GM21526 (cell line): Measurements from ENCODE around the gene HOXC5.
"Not testable (repeated sequence)": the region's sequence is repeated elsewhere in the genome, so short reads cannot be mapped to it uniquely, and the experiment has no call there.

Source experiments
- ATAC-seq: cut with Tn5 transposase; IDR thresholded peaks from one replicate; pipeline ENCODE4 v1.9.1; 2021; ENCODE audit warnings: moderate library complexity; ENCODE audit not compliant: unreplicated experiment, low FRiP score

HOXC5 gene

DNA sequence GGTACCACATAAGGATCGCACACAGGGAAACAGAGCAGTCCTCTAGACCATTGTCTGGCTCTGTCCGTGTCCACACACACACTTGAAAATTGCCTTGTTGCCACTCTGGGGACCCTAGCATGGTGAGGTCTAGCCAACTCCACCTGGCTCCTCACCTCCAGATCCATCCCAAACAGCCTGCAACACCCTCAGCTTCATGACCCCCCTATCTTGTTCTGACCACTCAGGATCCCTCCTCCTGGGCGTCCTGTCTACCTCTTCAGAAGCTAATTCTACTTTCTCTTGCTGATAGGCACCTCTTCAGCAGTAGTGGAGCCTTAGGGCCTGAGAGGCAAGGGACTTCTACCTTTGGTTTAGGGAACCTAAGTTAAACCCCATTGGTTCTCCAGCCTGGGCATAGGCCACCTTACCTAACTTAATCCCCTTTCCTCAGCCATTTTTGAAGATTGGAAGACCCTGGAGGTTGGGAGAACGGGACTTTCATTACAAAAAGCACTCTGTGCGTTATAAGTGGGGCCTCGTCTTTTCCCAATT is 697 bp upstream of the HOXC5 start:
- ATAC-seq: no peak

DNA sequence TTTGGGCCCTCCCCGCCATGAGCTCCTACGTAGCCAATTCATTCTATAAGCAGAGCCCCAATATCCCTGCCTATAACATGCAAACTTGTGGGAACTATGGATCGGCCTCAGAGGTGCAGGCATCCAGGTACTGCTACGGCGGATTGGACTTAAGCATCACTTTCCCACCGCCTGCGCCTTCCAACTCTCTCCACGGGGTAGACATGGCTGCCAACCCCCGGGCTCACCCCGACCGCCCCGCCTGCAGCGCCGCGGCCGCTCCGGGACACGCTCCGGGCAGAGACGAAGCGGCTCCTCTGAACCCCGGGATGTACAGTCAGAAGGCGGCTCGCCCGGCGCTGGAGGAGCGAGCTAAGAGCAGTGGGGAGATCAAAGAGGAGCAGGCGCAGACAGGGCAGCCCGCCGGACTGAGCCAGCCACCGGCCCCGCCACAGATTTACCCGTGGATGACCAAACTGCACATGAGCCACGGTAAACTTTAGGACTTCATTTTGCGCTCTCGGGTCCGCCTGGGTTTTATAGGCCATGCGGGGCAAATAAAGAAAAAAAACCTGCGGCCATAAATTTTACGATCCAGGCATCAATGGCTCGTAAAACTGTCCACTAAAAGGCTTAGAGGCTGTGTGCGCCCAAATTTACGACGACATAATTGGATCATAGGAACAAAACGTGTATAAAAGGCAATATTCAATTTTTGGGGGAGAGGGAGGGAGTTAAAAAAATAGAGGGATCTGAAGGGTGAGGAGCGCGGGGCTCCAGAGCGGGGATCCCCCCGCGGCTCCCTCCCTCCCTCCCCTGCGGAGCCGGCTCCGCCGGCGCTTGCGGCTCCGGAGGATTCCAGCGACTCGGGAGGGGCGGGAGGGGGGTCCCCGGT is 493 bp downstream of the HOXC5 start:
- ATAC-seq: no peak

DNA sequence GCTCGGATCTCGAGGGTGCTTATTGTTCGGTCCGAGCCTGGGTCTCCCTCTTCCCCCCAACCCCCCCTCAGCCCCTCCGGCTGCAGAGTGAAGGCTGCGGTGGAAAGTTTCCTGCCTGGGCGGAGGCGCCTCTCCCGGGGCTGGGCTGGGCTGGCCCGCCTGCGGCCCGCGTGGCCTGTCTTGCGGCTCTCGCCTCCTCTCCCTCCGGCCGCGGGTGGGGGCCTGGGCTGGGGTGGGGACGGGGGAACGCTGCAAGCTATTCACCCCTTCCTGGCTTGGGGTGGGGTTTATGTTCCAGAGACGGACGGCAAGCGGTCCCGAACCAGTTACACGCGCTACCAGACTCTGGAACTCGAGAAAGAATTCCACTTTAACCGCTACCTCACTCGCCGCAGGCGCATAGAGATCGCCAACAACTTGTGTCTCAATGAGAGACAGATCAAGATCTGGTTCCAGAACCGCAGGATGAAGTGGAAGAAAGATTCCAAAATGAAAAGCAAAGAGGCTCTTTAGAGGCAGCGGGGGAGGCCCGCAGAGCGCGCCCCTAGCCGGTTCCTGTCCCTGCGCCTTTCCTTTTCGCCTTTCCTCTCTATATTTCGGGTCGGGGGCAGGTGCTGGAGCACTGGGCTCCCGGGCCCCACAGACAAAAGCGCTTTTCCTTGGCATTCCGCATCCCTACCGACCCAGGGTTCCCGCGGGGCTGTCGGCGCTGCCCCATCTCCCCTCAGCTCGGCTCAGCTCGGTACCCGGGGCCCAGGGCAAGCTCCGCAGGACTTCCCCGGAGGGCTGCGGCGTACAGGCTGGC is 1.3 kb downstream of the HOXC5 start:
- ATAC-seq: no peak

DNA sequence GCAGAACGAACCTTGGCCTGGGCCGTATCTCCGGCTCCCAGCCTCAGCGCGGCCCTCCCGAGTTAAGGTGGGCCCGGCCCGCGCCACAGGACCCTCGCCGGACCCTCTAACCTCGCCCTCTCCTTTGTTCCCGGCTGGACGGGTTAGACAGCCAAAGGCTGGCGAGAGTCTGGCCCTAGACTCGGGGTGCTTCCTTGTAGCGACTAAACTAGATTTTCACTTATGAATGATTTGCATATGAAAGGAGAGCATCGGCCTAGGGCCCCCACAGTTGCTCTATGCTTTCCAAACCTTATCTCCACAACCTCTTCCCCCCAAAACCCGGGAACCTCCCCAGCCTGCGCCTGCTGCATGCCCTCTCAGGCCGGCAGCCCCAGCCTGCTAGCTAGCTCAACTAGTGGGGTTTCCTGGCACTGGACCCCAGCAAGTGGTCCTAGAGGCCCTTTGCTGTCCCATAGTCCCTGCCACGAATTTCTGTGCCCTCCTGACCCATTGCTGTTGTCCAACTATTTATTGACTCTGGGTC is 2.0 kb downstream of the HOXC5 start:
- ATAC-seq: no peak

DNA sequence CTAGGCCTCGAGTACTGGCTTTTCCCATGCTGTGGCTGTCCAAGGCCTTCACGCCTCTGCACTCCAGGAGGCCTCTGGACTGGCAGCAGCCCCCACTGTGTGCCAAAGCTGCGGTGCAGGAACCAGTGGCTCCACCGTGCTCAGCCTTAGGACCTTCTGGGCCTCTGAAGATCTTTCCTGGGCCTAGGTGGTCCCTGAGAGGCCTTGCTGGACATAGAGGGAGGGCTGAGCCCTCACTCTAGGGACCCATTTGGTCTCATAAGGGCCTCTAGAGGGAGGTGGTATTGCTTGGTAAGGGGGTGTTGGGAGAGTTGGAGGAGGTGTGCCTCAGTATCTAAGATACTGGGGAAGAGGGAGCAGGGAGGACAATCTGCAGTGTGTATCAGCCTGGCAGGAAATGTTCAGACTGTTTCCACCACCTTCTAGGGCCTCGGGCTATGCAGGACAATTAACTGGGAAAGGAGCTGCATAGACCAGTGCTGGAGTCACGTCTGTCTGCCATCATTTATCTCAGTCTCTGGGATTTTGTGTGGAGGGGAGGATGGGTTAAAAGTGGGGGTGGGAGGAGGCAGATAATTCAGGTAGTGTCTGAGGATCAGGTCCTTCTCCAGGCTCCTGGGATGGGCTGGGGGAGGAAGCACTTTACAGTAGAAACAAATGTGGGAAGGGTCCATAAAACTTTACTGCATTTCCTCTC is 2.9 kb downstream of the HOXC5 start:
- ATAC-seq: no peak

DNA sequence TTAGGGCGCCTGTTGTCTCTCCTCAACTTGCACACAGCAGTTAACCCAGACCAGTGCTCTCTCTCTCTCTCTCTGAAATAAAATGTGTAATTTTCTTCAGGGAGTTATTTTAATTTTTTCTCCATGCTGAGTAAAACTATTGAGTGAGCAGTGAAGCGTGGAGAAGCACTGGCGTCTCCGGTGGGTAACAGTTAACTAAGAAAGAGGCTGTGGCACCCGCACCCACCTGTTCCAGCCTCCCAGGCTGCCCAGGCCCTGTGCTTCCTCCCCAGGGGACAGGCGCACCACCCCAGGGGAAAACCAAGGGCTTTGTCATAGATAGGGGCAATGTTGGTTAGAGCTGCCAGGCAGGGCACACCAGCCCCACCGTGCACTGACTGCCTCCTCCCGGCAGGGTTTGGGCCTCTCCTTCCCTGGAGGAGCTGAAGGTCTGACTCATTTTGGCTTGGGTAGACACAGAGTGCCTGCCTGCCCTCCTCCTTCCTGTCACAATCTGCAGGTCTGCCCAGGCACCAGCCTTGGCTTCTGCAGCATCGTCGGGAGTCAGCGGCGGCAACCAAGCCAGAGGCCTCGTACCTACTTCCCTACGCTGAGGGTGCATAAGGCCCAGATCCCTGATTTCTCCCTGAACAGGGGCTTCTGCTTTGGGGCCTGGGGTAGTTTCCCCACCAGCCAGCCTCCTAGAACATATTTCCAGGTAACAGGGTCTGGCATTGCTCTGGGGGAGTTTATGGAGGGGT is 3.9 kb downstream of the HOXC5 start:
- no peak for ATAC-seq

DNA sequence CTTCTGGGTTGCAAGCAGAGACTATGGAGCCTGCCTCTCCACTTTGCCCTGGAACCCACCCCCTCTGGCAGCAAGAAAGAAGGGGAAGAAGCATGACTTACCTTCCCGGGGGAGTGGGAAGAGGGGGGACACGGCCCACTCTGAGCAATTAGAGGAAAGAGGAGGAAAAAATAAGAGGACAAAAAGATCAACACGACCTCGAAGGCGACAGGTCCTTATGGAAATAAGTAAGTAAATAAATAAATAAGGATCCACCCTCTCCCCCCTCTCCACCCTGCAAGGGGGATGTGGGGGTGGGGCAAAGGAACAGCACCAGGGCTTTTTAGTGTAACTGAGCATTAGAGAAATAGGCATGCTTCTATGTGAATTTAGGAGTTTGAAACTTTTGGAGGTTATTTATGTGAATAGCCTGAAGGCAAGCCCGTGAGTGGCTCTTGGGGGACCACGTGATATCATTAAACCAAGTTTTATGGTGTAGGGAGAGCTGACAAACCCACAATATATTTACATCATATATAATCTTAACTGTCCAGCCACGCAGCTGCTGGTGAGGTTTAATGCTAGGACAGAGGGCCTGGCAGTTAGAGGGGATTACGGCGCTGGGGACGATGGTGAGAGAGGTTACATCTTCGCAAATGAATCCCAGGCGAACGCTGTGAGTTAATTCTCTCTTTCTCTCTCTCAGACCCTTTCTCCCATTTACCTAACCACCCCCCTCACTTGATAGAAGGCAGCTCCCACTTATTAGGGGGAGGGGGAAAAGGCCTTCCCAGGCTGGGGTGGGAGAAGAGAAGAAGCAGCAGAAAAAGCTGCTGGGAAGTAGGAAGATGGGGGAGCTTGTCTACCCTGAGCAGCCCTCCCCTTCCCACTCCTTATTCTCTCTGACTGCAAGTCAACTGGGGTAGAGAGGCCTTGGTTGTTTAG is 4.8 kb downstream of the HOXC5 start:
- ATAC-seq: no peak

DNA sequence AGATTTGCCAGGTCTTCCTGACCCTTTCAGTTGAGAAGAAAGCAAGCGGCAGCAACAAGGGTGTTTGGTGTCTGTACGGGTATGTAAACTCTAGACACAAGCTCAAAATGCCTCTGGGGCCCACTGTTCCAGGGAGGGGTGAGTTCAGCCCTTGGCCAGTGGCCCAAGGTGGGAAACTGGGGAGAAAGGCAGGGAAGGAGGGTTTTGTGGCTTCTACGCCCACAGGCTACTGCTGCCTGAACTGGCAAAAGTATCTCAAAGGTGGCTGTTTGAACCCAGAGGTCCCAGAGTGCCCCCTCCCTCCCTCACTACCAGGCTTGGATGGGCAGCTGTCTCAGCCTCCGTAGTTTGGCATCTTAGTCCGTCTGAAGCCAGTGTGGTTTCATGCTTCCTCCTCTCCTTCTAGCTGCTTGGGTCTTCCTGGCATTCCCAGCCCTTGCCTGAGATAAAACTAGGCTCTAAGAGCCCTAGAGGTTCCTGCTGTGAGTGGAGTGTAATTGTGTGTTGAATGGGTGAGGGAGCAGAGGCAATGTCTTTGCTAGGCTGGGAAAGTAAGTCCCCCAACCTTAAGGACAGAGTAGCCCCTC is 5.5 kb downstream of the HOXC5 start:
- no peak for ATAC-seq

DNA sequence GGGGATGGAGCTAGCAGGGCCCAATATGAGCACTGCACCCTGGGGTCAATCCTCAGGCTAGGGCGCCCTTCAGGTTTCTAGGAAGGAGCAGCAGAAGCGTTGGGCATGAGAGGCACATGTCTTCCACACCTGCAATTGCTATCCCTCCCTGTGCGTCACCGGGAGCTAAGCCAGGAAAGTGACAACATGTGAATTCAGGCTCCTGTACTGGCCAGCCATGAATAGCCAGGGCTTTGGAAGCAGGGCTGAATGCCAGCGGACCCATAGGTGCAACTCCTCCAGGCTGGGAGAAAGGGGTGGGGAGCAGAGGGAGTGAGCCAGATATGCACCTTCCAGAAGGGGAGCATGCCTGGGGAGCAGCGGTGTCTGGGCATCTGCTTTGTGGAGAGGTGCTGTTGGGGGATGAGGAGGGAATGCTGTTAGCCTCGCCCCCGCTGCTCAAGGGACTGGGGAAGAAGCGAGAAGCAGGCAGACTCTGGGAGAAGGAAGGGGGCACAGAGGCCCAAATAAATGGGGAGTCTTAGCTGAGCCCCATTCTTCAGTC is 6.1 kb downstream of the HOXC5 start:
- ATAC-seq: no peak

DNA sequence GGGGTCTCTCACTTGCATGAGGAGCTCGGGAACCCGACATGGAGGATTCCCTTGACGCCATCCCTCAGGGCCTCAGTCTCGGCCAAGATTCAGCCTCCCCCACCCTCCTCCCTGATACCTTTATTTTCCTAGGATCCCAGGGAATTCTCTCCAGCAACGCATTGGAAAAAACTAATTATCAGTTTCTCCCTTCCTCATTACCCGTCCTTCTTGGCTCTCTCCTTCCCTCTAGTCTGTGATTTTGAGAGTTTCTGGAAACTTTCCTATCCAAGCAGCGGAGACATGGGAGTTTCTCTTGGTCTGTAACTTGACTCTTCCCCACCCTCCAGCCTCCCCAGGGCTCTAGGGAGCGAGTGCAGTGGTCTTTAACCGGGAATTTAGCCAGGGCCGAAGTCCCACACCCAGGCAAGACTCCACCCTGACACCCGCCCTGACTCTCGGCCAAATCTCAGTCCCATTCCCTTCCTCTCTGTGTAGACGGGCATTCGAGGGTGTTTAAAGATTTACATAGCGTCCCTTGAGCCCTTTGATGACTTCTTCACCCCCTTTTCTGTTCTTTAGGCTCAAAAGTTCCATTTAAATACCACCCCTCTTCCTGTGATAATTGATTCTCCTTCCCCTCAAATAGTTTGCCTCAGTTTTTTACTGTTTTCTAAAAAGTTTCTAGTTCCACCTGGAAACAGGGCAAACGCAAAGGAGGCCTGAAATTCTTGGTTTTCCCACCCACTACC is 6.7 kb downstream of the HOXC5 start:
- no peak for ATAC-seq

DNA sequence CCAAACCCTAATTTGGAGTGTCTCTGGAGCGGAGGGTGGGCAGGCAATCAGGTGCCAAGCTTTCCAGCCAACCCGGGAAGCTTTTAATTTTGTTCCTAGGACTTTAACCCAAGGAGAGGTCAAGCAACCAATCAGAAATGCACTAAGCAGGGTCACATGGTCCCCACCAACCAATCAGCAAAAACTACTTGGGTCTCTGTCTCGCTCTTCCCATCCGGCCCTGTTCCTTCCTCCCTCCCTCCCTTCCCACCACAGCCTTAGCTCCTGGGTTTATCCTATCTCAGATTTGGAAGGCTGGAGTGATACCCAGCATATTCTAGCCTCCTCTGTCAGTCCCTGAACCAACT is 7.3 kb downstream of the HOXC5 start:
- no peak for ATAC-seq

DNA sequence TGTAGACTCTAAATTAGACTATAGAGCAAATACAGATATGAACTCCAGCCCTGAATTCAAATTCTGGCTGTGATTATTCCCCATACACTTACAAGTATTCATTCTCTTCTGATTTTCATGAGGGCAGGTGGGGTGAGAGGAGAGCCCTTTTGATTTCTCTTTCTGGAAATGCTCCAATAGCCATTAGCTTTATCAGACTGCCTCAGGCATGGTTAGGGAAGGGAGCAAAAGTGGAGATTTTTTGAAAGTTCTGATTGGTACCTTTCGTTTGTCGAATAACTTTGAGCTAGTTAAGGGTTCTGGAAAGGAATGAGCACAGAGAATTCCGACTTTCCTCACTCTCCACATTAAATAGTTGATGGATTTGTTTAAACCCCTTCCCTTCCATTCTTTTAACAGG is 7.8 kb downstream of the HOXC5 start:
- no peak for ATAC-seq

DNA sequence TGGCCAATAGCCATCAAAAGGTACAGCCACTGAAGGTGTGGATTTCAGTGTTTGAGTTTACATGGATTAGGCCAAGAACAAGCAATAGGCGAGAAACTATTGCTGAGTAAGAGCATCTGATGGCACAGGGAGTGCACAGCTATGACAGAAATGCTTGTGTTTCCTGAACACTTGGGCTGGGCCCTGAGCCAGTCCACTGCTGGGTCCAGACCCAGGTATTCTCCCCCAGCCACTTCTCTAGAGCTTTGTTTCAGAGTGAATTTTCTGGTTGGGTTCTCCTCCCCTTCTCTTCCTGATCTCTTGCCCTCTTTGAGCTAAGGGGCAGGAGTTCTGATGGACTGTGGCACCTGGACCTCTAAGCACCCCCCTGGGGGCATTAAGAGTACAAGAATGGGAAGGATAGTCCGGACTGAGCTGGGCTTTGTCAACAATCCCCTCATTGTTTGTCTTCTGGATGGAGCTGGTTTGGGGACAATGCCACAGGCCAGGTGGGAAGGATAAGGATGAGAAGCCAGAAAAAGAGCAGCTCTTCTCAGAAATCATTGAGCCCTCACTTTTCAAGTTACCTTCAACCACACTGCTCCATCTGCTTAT is 8.3 kb downstream of the HOXC5 start:
- ATAC-seq: no peak

DNA sequence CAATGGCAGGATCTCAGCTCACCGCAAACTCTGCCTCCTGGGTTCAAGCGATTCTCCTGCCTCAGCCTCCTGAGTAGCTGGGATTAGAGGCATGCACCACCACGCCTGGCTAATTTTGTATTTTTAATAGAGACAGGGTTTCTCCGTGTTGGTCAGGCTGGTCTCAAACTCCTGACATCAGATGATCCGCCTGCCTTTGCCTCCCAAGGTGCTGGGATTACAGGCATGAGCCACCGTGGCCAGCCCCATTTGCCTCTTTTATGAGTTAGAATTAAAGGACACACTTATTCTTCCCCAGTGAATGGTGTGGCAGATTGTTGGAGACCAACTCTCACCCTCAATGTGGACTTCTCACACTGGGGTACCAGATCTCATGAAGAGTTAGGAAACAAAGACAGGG is 9.2 kb downstream of the HOXC5 start:
- not testable (repeated sequence) for ATAC-seq

DNA sequence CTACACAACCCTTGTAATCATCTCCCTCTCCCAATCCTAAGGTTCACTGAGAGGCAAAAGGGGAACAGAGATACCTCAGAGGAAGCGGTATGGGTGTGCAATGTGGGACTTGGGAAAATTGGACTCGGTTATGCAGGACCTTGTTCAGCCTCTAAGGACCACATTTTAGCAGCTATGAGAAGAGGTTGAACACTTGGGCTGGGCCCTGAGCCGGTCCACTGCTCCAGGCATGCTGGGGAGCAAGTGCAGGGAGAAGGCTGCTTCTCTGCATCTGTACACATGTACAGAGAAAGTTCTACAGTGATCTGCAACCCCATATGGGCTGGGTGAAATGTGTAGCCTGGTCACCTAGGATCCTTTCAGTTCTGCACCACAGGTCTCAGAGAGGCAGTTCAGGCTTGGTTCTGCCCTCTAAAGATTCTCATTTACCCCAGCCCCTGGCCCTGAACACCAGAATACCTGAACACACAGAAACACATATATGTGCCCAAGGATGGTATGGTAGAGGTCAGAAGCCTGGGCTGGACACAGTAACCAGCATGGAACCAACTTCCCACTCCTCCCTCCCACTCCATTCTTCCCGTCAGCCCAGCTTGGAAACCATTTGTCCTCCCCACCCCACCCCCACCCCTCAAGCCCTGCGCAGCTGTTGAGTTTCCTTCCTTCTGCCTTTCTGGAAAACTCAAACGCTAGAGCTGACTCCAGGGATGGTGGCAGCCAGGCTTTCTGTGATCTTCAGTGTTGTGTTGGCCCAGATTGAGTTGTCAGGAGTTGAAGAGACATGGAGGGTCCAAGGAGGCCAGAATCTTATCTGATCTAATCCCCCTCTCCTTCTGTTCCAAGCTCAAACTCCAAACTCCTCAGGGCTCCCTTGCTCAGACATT is 10.4 kb downstream of the HOXC5 start:
- no peak for ATAC-seq

DNA sequence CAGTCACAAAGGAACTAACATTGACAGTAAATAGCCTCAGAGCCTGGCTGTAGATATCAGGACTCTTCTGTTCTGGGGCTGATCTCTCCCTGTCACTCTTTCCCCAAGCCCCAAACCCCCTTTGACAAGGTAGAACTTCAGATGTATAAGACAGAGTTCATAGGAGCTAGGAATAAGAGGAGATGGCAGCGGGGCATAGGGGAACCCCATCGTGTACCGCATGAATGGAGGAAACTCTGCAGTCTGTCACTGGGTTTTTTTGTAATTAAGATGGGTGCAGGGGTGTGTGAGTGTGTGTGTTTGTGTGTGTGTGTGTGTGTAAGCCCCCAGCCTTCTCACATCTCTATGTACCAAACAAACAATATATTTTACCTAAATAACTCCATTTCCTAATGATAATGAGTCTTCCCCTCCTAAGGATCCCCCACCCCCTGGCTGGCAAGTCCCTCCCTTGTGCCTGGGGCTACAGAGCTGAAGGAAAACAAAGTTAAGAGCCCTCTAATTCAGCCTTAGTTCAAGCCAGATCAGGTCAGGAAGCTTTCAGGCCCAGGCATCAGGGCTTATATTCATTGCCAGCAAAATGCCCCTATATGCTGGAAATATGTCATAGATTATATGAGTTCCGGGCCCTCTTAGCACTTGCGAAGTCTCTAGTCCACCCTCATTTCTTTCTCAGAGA is 11.7 kb downstream of the HOXC5 start:
- ATAC-seq: no peak
